Dendritic cell treated with granulocyte-macrophage colony-stimulating factor and Interleukin-4, amounts not matched to agents 40 ng/mL and 50 ng/mL, for 4 days (primary cell): Measurements from ENCODE around the gene ADCY2.

Source experiments
- H3K27ac Mint-ChIP-seq: one replicate; pipeline ENCODE4 v1.8.0; 2022; ENCODE audit warnings: mild to moderate bottlenecking, mixed read lengths
- H3K27me3 Mint-ChIP-seq: one replicate; pipeline ENCODE4 v1.8.0; 2022; ENCODE audit warnings: mild to moderate bottlenecking, mixed read lengths
- H3K36me3 Mint-ChIP-seq: one replicate; pipeline ENCODE4 v1.8.0; 2022; ENCODE audit warnings: low read depth, mixed read lengths
- H3K4me1 Mint-ChIP-seq: one replicate; pipeline ENCODE4 v1.8.0; 2022; ENCODE audit warnings: low read depth, mixed read lengths
- H3K4me3 Mint-ChIP-seq: one replicate; pipeline ENCODE4 v1.8.0; 2022; ENCODE audit warnings: mild to moderate bottlenecking, moderate library complexity, mixed read lengths
- H3K9me3 Mint-ChIP-seq: one replicate; pipeline ENCODE4 v1.8.0; 2022; ENCODE audit warnings: mixed read lengths
- intact Hi-C: fragments of 100-400 bp; cut with micrococcal nuclease; formaldehyde crosslinking; loops from one replicate; pipeline ENCODE4 v1.15.0; 2022

Gene ADCY2

GRCh38 chr5:7388553-7388952 is 7.4 kb upstream of the ADCY2 start:
- intact Hi-C loops: loop anchor here (10.0 kb wide), 1 partner anchor 134 kb away; no protein-coding TSS in a partner anchor
- no peak overlapping the region for H3K27ac Mint-ChIP-seq
- no peak overlapping the region for H3K4me3 Mint-ChIP-seq
- peaks cover 12% of the 10 kb centered on the region for H3K27me3 Mint-ChIP-seq
- H3K9me3 Mint-ChIP-seq: no peaks in the 10 kb centered on the region
- no peaks in the 10 kb centered on the region for H3K4me1 Mint-ChIP-seq
- H3K36me3 Mint-ChIP-seq: no peaks in the 10 kb centered on the region

GRCh38 chr5:7391215-7391614 is 4.7 kb upstream of the ADCY2 start:
- intact Hi-C loops: loop anchor here (5.0 to 10.0 kb wide), 2 partner anchors 424 to 624 kb away; no protein-coding TSS in a partner anchor
- no peaks in the 10 kb centered on the region for H3K36me3 Mint-ChIP-seq

GRCh38 chr5:7391814-7392692 is 3.9 kb upstream of the ADCY2 start:
- no peaks in the 10 kb centered on the region for H3K36me3 Mint-ChIP-seq
- no peaks in the 10 kb centered on the region for H3K9me3 Mint-ChIP-seq
- H3K4me1 Mint-ChIP-seq: peaks cover 12% of the 10 kb centered on the region
- intact Hi-C loops: loop anchor here (5.0 to 10.0 kb wide), 2 partner anchors 423 to 625 kb away; no protein-coding TSS in a partner anchor
- H3K27me3 Mint-ChIP-seq: peaks cover 39% of the 10 kb centered on the region
- H3K4me3 Mint-ChIP-seq: no peak overlapping the region
- H3K27ac Mint-ChIP-seq: no peak overlapping the region

More at GRCh38 chr5:7391215-7391614, 4.7 kb upstream of the ADCY2 start:
- Mint-ChIP-seq H3K27ac (no peak overlapping the region), H3K4me1 (peaks cover 6% of the 10 kb centered on the region), H3K4me3 (no peak overlapping the region), H3K27me3 (peaks cover 31% of the 10 kb centered on the region), H3K9me3 (no peaks in the 10 kb centered on the region)

- H3K9me3 Mint-ChIP-seq: no peaks in the 10 kb centered on the region
- no peaks in the 10 kb centered on the region for H3K36me3 Mint-ChIP-seq
- no peak overlapping the region for H3K27ac Mint-ChIP-seq
- peaks cover 12% of the 10 kb centered on the region for H3K4me1 Mint-ChIP-seq
- H3K4me3 Mint-ChIP-seq: no peak overlapping the region
- H3K27me3 Mint-ChIP-seq: peaks cover 43% of the 10 kb centered on the region
- intact Hi-C loops: loop anchor here (5.0 to 10.0 kb wide), 2 partner anchors 422 to 625 kb away; no protein-coding TSS in a partner anchor
These were observed 3.3 kb upstream of the ADCY2 start for GRCh38 chr5:7392693-7393024.

- Mint-ChIP-seq H3K27me3 (peaks cover 52% of the 10 kb centered on the region), H3K4me3 (no peak overlapping the region), H3K27ac (no peak overlapping the region), H3K9me3 (no peaks in the 10 kb centered on the region), H3K36me3 (no peaks in the 10 kb centered on the region), H3K4me1 (peaks cover 12% of the 10 kb centered on the region)
- intact Hi-C loops: loop anchor here (5.0 to 10.0 kb wide), 2 partner anchors 421 to 627 kb away; no protein-coding TSS in a partner anchor
These were observed 1.8 kb upstream of the ADCY2 start for GRCh38 chr5:7393921-7394799.

- Mint-ChIP-seq H3K4me1 (peaks cover 12% of the 10 kb centered on the region), H3K27me3 (peaks cover 55% of the 10 kb centered on the region), H3K27ac (no peak overlapping the region)
These were observed 978 bp upstream of the ADCY2 start for GRCh38 chr5:7394889-7395431.

GRCh38 chr5:7395432-7395946 is 449 bp upstream of the ADCY2 start:
- Mint-ChIP-seq H3K36me3 (no peaks in the 10 kb centered on the region), H3K27ac (no peak overlapping the region), H3K27me3 (peaks cover 56% of the 10 kb centered on the region), H3K4me3 (peak overlapping the region; percentile 42), H3K9me3 (no peaks in the 10 kb centered on the region), H3K4me1 (peaks cover 12% of the 10 kb centered on the region)
- intact Hi-C loops: loop anchor here (10.0 kb wide), 1 partner anchor 419 kb away; no protein-coding TSS in a partner anchor

More at GRCh38 chr5:7394889-7395431, 978 bp upstream of the ADCY2 start:
- intact Hi-C loops: loop anchor here (5.0 to 10.0 kb wide), 2 partner anchors 420 to 628 kb away; no protein-coding TSS in a partner anchor
- Mint-ChIP-seq H3K9me3 (no peaks in the 10 kb centered on the region), H3K36me3 (no peaks in the 10 kb centered on the region), H3K4me3 (peak overlapping the region; percentile 42)

GRCh38 chr5:7396713-7397454 is 946 bp downstream of the ADCY2 start:
- H3K27ac Mint-ChIP-seq: no peak overlapping the region
- intact Hi-C loops: loop anchor here (10.0 kb wide), 1 partner anchor 418 kb away; no protein-coding TSS in a partner anchor
- H3K36me3 Mint-ChIP-seq: no peaks in the 10 kb centered on the region
- H3K4me1 Mint-ChIP-seq: peaks cover 12% of the 10 kb centered on the region
- peak overlapping the region; percentile 39 for H3K4me3 Mint-ChIP-seq
- H3K9me3 Mint-ChIP-seq: no peaks in the 10 kb centered on the region
- H3K27me3 Mint-ChIP-seq: peaks cover 57% of the 10 kb centered on the region

- Mint-ChIP-seq H3K27me3 (peaks cover 59% of the 10 kb centered on the region), H3K4me1 (peaks cover 12% of the 10 kb centered on the region), H3K4me3 (no peak overlapping the region), H3K36me3 (no peaks in the 10 kb centered on the region), H3K9me3 (no peaks in the 10 kb centered on the region), H3K27ac (no peak overlapping the region)
- intact Hi-C loops: loop anchor here (10.0 kb wide), 1 partner anchor 417 kb away; no protein-coding TSS in a partner anchor
These were observed 2.0 kb downstream of the ADCY2 start for GRCh38 chr5:7397937-7398336.

GRCh38 chr5:7398596-7399280 is 2.8 kb downstream of the ADCY2 start:
- Mint-ChIP-seq H3K4me1 (peaks cover 12% of the 10 kb centered on the region), H3K27me3 (peaks cover 52% of the 10 kb centered on the region)
- intact Hi-C loops: loop anchor here (10.0 kb wide), 1 partner anchor 416 kb away; no protein-coding TSS in a partner anchor

GRCh38 chr5:7405277-7405676 is 9.3 kb downstream of the ADCY2 start:
- H3K4me1 Mint-ChIP-seq: no peaks in the 10 kb centered on the region
- H3K9me3 Mint-ChIP-seq: peaks cover 13% of the 10 kb centered on the region
- H3K36me3 Mint-ChIP-seq: no peaks in the 10 kb centered on the region
- H3K27ac Mint-ChIP-seq: no peak overlapping the region
- peaks cover 7% of the 10 kb centered on the region for H3K27me3 Mint-ChIP-seq
- intact Hi-C loops: no loop called here
- H3K4me3 Mint-ChIP-seq: no peak overlapping the region

More at GRCh38 chr5:7398596-7399280, 2.8 kb downstream of the ADCY2 start:
- Mint-ChIP-seq H3K4me3 (no peak overlapping the region), H3K9me3 (no peaks in the 10 kb centered on the region), H3K27ac (no peak overlapping the region), H3K36me3 (no peaks in the 10 kb centered on the region)

- H3K27ac Mint-ChIP-seq: no peak overlapping the region
- no peak overlapping the region for H3K4me3 Mint-ChIP-seq
- no peaks in the 10 kb centered on the region for H3K4me1 Mint-ChIP-seq
- H3K36me3 Mint-ChIP-seq: no peaks in the 10 kb centered on the region
- no peaks in the 10 kb centered on the region for H3K27me3 Mint-ChIP-seq
- intact Hi-C loops: no loop called here
- H3K9me3 Mint-ChIP-seq: peaks cover 13% of the 10 kb centered on the region
These were observed 15.1 kb downstream of the ADCY2 start for GRCh38 chr5:7410936-7411511.
